Measurements from ENCODE around the gene FNDC3B. TPM values are rescaled to one million over a fixed set of nuclear protein-coding genes. Genes with fewer than 3 reads are reported as not detected.

The FNDC3B gene
- total RNA-seq, 4 donors from 2014 or later = 59.8 to 72.6 (median 65.6) TPM

- Histone ChIP-seq H3K27me3 (no peaks in the 10 kb centered on the region), H3K9me3 (no peaks in the 10 kb centered on the region), H3K4me1 (peaks cover 43 to 79% (median 63%) of the 10 kb centered on the region in 4 donors), H3K27ac (replicated peaks in 1 of 4) (no peak overlapping the region), H3K4me3 (no peak overlapping the region), H3K36me3 (no peaks in the 10 kb centered on the region)
- no peak for TF ChIP-seq CTCF (IDR thresholded peaks at IDR 0.05)
- TF ChIP-seq EP300 (IDR thresholded peaks at IDR 0.05) = no peak
- TF ChIP-seq POLR2A (IDR thresholded peaks at IDR 0.05; ENCODE audit: low read depth) = no peak
- TF ChIP-seq POLR2AphosphoS5 (IDR thresholded peaks at IDR 0.05) = no peak
- intact Hi-C loops (cut with DNase I) = no loop called here
- WGBS = 94% methylated on average over 1 of the region's 1 CpG
- no peak for DNase-seq (ENCODE audit: extremely low spot score)
Measured at GRCh38 chr3:172097585-172097984, 58.2 kb downstream of the FNDC3B start.

GRCh38 chr3:172098698-172099494 lies 59.5 kb downstream of the FNDC3B start:
- H3K36me3 ChIP-seq = no peaks in the 10 kb centered on the region
- H3K27ac ChIP-seq (replicated peaks in 1 of 4) = no peak overlapping the region

GRCh38 chr3:172099495-172099808 lies 60.1 kb downstream of the FNDC3B start:
- TF ChIP-seq CTCF (IDR thresholded peaks at IDR 0.05) (no peak), POLR2A (IDR thresholded peaks at IDR 0.05; ENCODE audit: low read depth) (no peak), POLR2AphosphoS5 (IDR thresholded peaks at IDR 0.05) (no peak), EP300 (IDR thresholded peaks at IDR 0.05) (no peak)
- H3K27ac ChIP-seq (replicated peaks in 1 of 4) = no peak overlapping the region
- intact Hi-C loops (cut with DNase I) = no loop called here
- WGBS = 83% methylated on average over 1 of the region's 1 CpG
- H3K4me3 ChIP-seq = no peak overlapping the region
- DNase-seq (ENCODE audit: extremely low spot score) = no peak
- no peaks in the 10 kb centered on the region for H3K9me3 ChIP-seq
- no peaks in the 10 kb centered on the region for H3K27me3 ChIP-seq
- no peaks in the 10 kb centered on the region for H3K36me3 ChIP-seq
- H3K4me1 ChIP-seq = peaks cover 51 to 95% (median 78%) of the 10 kb centered on the region in 4 donors

More at GRCh38 chr3:172098698-172099494, 59.5 kb downstream of the FNDC3B start:
- TF ChIP-seq CTCF (IDR thresholded peaks at IDR 0.05) (no peak), POLR2AphosphoS5 (IDR thresholded peaks at IDR 0.05) (no peak), POLR2A (IDR thresholded peaks at IDR 0.05; ENCODE audit: low read depth) (no peak), EP300 (IDR thresholded peaks at IDR 0.05) (no peak)
- no peak overlapping the region for H3K4me3 ChIP-seq
- peaks cover 47 to 92% (median 73%) of the 10 kb centered on the region in 4 donors for H3K4me1 ChIP-seq
- 75% methylated on average over 9 of the region's 9 CpGs for WGBS
- no peaks in the 10 kb centered on the region for H3K9me3 ChIP-seq
- intact Hi-C loops (cut with DNase I) = no loop called here
- no peaks in the 10 kb centered on the region for H3K27me3 ChIP-seq
- DNase-seq (ENCODE audit: extremely low spot score) = no peak

- Histone ChIP-seq H3K4me1 (peaks cover 53 to 96% (median 82%) of the 10 kb centered on the region in 4 donors), H3K36me3 (no peaks in the 10 kb centered on the region), H3K27me3 (no peaks in the 10 kb centered on the region), H3K9me3 (no peaks in the 10 kb centered on the region), H3K4me3 (no peak overlapping the region), H3K27ac (replicated peaks in 1 of 4) (no peak overlapping the region)
- DNase-seq (ENCODE audit: extremely low spot score) = no peak
- intact Hi-C loops (cut with DNase I) = no loop called here
- no peak for TF ChIP-seq CTCF (IDR thresholded peaks at IDR 0.05)
- TF ChIP-seq POLR2AphosphoS5 (IDR thresholded peaks at IDR 0.05) = no peak
- TF ChIP-seq POLR2A (IDR thresholded peaks at IDR 0.05; ENCODE audit: low read depth) = no peak
- no peak for TF ChIP-seq EP300 (IDR thresholded peaks at IDR 0.05)
- 97% methylated on average over 2 of the region's 2 CpGs for WGBS
Measured at GRCh38 chr3:172100482-172100881, 61.1 kb downstream of the FNDC3B start.

Measured in esophagus muscularis mucosa (tissue), 4 donors.